ENCODE measurements around the gene SYS1.

GRCh38 chr20:45350217-45350616 lies 12.7 kb upstream of the SYS1 start:
- no peak for TF ChIP-seq CTCF (conservative IDR thresholded peaks at IDR 0.05; ENCODE audit: low read depth in 2 of 2)
- TF ChIP-seq REST (IDR thresholded peaks at IDR 0.05; ENCODE audit: unreplicated experiment): no peak
- no peak for TF ChIP-seq EZH2 (IDR thresholded peaks at IDR 0.05; ENCODE audit: low read depth, unreplicated experiment)
- TF ChIP-seq CREB1 (CRISPR knock-in tag; IDR thresholded peaks at IDR 0.05; ENCODE audit: low read depth): no peak
- no peak for TF ChIP-seq POLR2AphosphoS5 (IDR thresholded peaks at IDR 0.05; ENCODE audit: low read depth)
- TF ChIP-seq STAT1 (IDR thresholded peaks at IDR 0.05; ENCODE audit: unreplicated experiment): no peak
- TF ChIP-seq ETS1 (IDR thresholded peaks at IDR 0.05): no peak
- TF ChIP-seq EZH2phosphoT487 (IDR thresholded peaks at IDR 0.05; ENCODE audit: unreplicated experiment): no peak
- TF ChIP-seq ZNF331 (CRISPR knock-in tag; IDR thresholded peaks at IDR 0.05; ENCODE audit: low read depth): no peak
- TF ChIP-seq ZNF114 (CRISPR knock-in tag; IDR thresholded peaks at IDR 0.05): no peak
- TF ChIP-seq JUNB (IDR thresholded peaks at IDR 0.05; ENCODE audit: unreplicated experiment): no peak
